GM18511 (cell line): ENCODE measurements around the gene GPR107.
"Not testable (repeated sequence)": the region's sequence is repeated elsewhere in the genome, so short reads cannot be mapped to it uniquely, and the experiment has no call there.

Source experiments
- ATAC-seq: cut with Tn5 transposase; IDR thresholded peaks from one replicate; pipeline ENCODE4 v1.9.1; 2021; ENCODE audit warnings: mild to moderate bottlenecking, moderate library complexity; ENCODE audit not compliant: unreplicated experiment

Gene GPR107

GRCh38 chr9:130053504-130054324 is at the start of gene GPR107:
TSS of gene GPR107 (plus strand) at chr9:130053906. CDS start at chr9:130053933, 27 bp downstream.
- peak; percentile 78 for ATAC-seq

GRCh38 chr9:130003943-130004552 is 49.7 kb upstream of the GPR107 start:
- no peak for ATAC-seq

GRCh38 chr9:130006952-130007351 is 46.8 kb upstream of the GPR107 start:
- not testable (repeated sequence) for ATAC-seq

- ATAC-seq, result no peak
These were observed 45.2 kb upstream of the GPR107 start for GRCh38 chr9:130008538-130008937.

GRCh38 chr9:130009546-130009945 is 44.2 kb upstream of the GPR107 start:
- not testable (repeated sequence) for ATAC-seq

- ATAC-seq, result peak; percentile 44
These were observed 43.3 kb upstream of the GPR107 start for GRCh38 chr9:130010151-130010988.

- ATAC-seq, result no peak
These were observed 40.4 kb upstream of the GPR107 start for GRCh38 chr9:130013326-130013725.

GRCh38 chr9:130015353-130016019 is 38.2 kb upstream of the GPR107 start:
- ATAC-seq, result no peak

GRCh38 chr9:130017076-130017475 is 36.6 kb upstream of the GPR107 start:
- ATAC-seq, result no peak

- not testable (repeated sequence) for ATAC-seq
These were observed 36.2 kb upstream of the GPR107 start for GRCh38 chr9:130017510-130017909.

GRCh38 chr9:130018265-130018664 is 35.4 kb upstream of the GPR107 start:
- no peak for ATAC-seq

GRCh38 chr9:130020618-130021017 is 33.1 kb upstream of the GPR107 start:
- ATAC-seq, result no peak

GRCh38 chr9:130021123-130021522 is 32.6 kb upstream of the GPR107 start:
- no peak for ATAC-seq

GRCh38 chr9:130021842-130022241 is 31.9 kb upstream of the GPR107 start:
- not testable (repeated sequence) for ATAC-seq

- ATAC-seq, result no peak
These were observed 31.1 kb upstream of the GPR107 start for GRCh38 chr9:130022566-130023143.

GRCh38 chr9:130023144-130023787 is 30.4 kb upstream of the GPR107 start:
- peak; percentile 59 for ATAC-seq

GRCh38 chr9:130023994-130024596 is 29.6 kb upstream of the GPR107 start:
- ATAC-seq, result no peak

- ATAC-seq, result no peak
These were observed 29.1 kb upstream of the GPR107 start for GRCh38 chr9:130024597-130024994.

- no peak for ATAC-seq
These were observed 26.9 kb upstream of the GPR107 start for GRCh38 chr9:130026583-130027340.
